Retinal pigment epithelial cell (primary cell): ENCODE data around the gene ADAMTS10.

Experiments
- DNase-seq: peaks from one replicate; pipeline ENCODE4 v3.0.0-alpha.2; 2010; ENCODE audit warnings: low read depth
- H3K4me3 ChIP-seq: 2 replicates; pipeline ENCODE4 v1.5.1; 2011; ENCODE audit warnings: mild to moderate bottlenecking, low read length, control low read depth, moderate library complexity
- TF ChIP-seq, protein P1 (sequence below): conservative IDR thresholded peaks from 2 replicates; pipeline ENCODE4 v1.5.1; 2011; ENCODE audit warnings: low read depth, low read length, control low read depth, inconsistent platforms

Gene ADAMTS10

GRCh38 chr19:8614455-8614854 is 3.9 kb upstream of the ADAMTS10 start:
- no peak overlapping the region for H3K4me3 ChIP-seq
- DNase-seq: no peak
- TF ChIP-seq, protein P1, sequence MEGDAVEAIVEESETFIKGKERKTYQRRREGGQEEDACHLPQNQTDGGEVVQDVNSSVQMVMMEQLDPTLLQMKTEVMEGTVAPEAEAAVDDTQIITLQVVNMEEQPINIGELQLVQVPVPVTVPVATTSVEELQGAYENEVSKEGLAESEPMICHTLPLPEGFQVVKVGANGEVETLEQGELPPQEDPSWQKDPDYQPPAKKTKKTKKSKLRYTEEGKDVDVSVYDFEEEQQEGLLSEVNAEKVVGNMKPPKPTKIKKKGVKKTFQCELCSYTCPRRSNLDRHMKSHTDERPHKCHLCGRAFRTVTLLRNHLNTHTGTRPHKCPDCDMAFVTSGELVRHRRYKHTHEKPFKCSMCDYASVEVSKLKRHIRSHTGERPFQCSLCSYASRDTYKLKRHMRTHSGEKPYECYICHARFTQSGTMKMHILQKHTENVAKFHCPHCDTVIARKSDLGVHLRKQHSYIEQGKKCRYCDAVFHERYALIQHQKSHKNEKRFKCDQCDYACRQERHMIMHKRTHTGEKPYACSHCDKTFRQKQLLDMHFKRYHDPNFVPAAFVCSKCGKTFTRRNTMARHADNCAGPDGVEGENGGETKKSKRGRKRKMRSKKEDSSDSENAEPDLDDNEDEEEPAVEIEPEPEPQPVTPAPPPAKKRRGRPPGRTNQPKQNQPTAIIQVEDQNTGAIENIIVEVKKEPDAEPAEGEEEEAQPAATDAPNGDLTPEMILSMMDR: no peak

GRCh38 chr19:8612807-8613171 is 2.3 kb upstream of the ADAMTS10 start:
- DNase-seq: no peak
- TF ChIP-seq, protein P1: no peak
- H3K4me3 ChIP-seq: no peak overlapping the region

DNA sequence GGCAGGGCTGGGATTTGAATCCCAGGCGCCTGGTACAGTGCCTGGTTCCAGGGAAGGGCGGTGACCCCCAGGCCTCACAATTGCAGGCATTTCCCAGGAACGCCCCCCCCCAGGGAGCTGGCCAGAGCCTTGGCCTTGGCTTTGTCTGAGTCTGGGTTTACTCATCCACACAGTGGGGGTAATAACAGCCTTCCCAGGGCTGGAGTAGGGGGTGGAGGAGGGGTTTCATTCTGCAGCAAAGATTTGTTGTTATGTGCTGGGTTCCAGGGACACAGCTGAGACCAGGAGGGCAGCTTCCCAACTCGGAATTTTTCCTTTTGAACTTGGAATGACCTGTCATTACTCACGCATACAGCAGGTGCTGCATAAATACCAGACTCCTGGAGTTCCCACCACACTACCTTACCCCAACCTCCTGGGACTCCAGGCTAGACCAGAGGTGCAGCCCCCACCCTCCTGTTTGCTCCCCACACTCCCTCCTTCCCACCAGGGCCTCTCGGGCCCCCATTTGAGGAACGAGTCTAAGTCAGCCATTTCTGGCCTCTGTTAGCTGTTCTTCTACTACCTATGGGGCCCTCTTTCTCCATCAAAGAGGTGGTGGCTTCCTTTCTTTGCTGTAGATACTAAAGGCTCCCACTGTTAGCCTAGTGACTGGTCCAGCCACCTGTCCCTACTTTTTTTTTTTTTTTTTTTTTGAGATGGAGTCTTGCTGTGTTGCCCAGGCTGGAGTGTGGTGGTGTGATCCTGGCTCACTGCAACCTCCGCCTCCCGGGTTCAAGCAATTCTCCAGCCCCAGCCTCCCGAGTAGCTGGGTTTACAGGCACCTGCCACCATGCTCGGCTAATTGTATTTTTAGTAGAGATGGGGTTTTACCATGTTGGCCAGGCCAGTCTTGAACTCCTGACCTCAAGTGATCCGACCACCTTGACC is 1.6 kb upstream of the ADAMTS10 start:
- TF ChIP-seq, protein P1: no peak
- no peak for DNase-seq

GRCh38 chr19:8611391-8611876 is 919 bp upstream of the ADAMTS10 start:
- no peak for DNase-seq
- H3K4me3 ChIP-seq: no peak overlapping the region
- TF ChIP-seq, protein P1: no peak

More for the DNA sequence above, 1.6 kb upstream of the ADAMTS10 start:
- H3K4me3 ChIP-seq: no peak overlapping the region

- TF ChIP-seq, protein P1: no peak
- no peak overlapping the region for H3K4me3 ChIP-seq
- no peak for DNase-seq
Measured at GRCh38 chr19:8610936-8611300, 403 bp upstream of the ADAMTS10 start.

- DNase-seq: no peak
- TF ChIP-seq, protein P1: no peak
- peak overlapping the region; percentile 53 for H3K4me3 ChIP-seq
Measured at GRCh38 chr19:8609279-8610040, 1.1 kb downstream of the ADAMTS10 start.
